Adrenal gland (tissue), 12 donors: ENCODE measurements around the gene TARS3. TPM values are rescaled to one million over a fixed set of nuclear protein-coding genes. Genes with fewer than 3 reads are reported as not detected.
"Not testable (repeated sequence)": the region's sequence is repeated elsewhere in the genome, so short reads cannot be mapped to it uniquely, and the experiment has no call there.

Experiments used
- DNase-seq, 7 donors: peaks; one replicate each; pipeline ENCODE4 v3.0.0-alpha.2; 2019 to 2020
- H3K27ac ChIP-seq, 5 donors: fragments of 200-600 bp; sonication (generic) in 4 of 5; 1 replicate in 3 of 5; 2 replicates in 2 of 5; pipeline versions ENCODE4 v1.5.1 to v1.8.0; 2016 to 2020; ENCODE audit warnings: mild to moderate bottlenecking in 1 of 5
- H3K27me3 ChIP-seq: fragments of 200-600 bp; 2 replicates; pipeline ENCODE4 v1.8.0; 2021
- H3K36me3 ChIP-seq, 2 donors: fragments of 200-600 bp; replicated peaks in 1 of 2; 1 replicate in 1 of 2; 2 replicates in 1 of 2; pipeline versions ENCODE4 v1.5.1 to v1.8.0; 2018 to 2022
- H3K4me1 ChIP-seq, 2 donors: fragments of 200-600 bp; replicated peaks in 1 of 2; 1 replicate in 1 of 2; 2 replicates in 1 of 2; pipeline versions ENCODE4 v1.5.1 to v1.8.0; 2018 to 2021
- H3K4me3 ChIP-seq, 4 donors: fragments of 200-600 bp; sonication (generic) in 3 of 4; one replicate each; pipeline ENCODE4 v1.5.1; 2016 to 2018
- H3K9me3 ChIP-seq, 3 donors: fragments of 200-600 bp; sonication (generic) in 1 of 3; replicated peaks in 1 of 3; 1 replicate in 2 of 3; 2 replicates in 1 of 3; pipeline versions ENCODE4 v1.5.1 to v1.8.0; 2016 to 2021
- POLR2A ChIP-seq, 2 donors: fragments of 450-650 bp; IDR thresholded peaks; one replicate each; pipeline ENCODE4 v1.6.1; 2017; ENCODE audit warnings: antibody characterized with exemption in 2 of 2, mild to moderate bottlenecking in 2 of 2, moderate library complexity in 1 of 2
- WGBS, 4 donors: extraction: QIAGEN DNeasy Blood & Tissue Kit in 2 of 4; methylation state at CpG; one replicate each; pipeline versions ENCODE4 v1.1.5 to v1.1.7; 2013 to 2017; 5-methylcytosine and 5-hydroxymethylcytosine counted together
- intact Hi-C, 2 donors: fragments of 100-400 bp; cut with DNase I; formaldehyde crosslinking; loops; one replicate each; pipeline versions ENCODE4 v1.14.1 to v1.15.0; 2022 to 2023
- polyA plus RNA-seq, 3 donors: library from polyadenylated mRNA; stranded (reverse); fragments of 200-250 nt in 2 of 3; fragments of 350-450 nt in 1 of 3; fragmentation: Illumina TruSeq in 1 of 3; extraction: RNeasy Lipid Tissue Mini Kit (QIAGEN cat#74804) in 1 of 3; gene quantifications; one replicate each; pipeline ENCODE4 v1.2.3, GENCODE V29; 2013 to 2014
- total RNA-seq, 9 donors: library from RNA; depleted of rRNA in 4 of 9; stranded (reverse); fragments of >200 nt in 4 of 9; fragments of 120-200 nt in 1 of 9; fragmentation: NEBNext Ultra II Directional in 1 of 9; extraction: Animal tissue kit (Norgen Biotek cat#: 25700) in 1 of 9; gene quantifications; one replicate each; pipeline versions ENCODE4 v1.1.0 to v1.2.4, GENCODE V29; 2013 to 2023
- TF ChIP-seq, protein P1 (sequence below), 6 experiments: fragments of 450-650 bp in 4 of 6; fragments of 200-600 bp in 2 of 6; sonication (generic) in 1 of 6; IDR thresholded peaks; 1 replicate in 5 of 6; 2 replicates in 1 of 6; pipeline versions ENCODE4 v1.5.1 to v1.8.0; 2016 to 2021; ENCODE audit warnings: antibody characterized with exemption in 6 of 6, mild to moderate bottlenecking in 2 of 6, moderate library complexity in 1 of 6
- donor health status: healthy with polysubstance abuse.
- donor health status: Bipolar disorder and iron deficiency.
- donor health status: DM: yes; HTN: yes; CAD: no.
- donor health status: DM: no; HTN: no; CAD: no.
- donor health status: DM: no; HTN: no; CAD: no.
- donor health status: DM: yes; HTN: yes; CAD: no.

Gene TARS3
- total and polyA plus RNA-seq, 12 donors, result 4.8 to 28.5 (median 14.1) TPM

GRCh38 chr15:101662203-101662602 is 62.1 kb downstream of the TARS3 start:
- TF ChIP-seq POLR2A (IDR thresholded peaks at IDR 0.05), result no peak
- TF ChIP-seq, protein P1, sequence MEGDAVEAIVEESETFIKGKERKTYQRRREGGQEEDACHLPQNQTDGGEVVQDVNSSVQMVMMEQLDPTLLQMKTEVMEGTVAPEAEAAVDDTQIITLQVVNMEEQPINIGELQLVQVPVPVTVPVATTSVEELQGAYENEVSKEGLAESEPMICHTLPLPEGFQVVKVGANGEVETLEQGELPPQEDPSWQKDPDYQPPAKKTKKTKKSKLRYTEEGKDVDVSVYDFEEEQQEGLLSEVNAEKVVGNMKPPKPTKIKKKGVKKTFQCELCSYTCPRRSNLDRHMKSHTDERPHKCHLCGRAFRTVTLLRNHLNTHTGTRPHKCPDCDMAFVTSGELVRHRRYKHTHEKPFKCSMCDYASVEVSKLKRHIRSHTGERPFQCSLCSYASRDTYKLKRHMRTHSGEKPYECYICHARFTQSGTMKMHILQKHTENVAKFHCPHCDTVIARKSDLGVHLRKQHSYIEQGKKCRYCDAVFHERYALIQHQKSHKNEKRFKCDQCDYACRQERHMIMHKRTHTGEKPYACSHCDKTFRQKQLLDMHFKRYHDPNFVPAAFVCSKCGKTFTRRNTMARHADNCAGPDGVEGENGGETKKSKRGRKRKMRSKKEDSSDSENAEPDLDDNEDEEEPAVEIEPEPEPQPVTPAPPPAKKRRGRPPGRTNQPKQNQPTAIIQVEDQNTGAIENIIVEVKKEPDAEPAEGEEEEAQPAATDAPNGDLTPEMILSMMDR (IDR thresholded peaks at IDR 0.05), result no peak
- 96 to 100% (median 99%) methylated on average over 1 of the region's 1 CpG for WGBS, 4 donors

DNA sequence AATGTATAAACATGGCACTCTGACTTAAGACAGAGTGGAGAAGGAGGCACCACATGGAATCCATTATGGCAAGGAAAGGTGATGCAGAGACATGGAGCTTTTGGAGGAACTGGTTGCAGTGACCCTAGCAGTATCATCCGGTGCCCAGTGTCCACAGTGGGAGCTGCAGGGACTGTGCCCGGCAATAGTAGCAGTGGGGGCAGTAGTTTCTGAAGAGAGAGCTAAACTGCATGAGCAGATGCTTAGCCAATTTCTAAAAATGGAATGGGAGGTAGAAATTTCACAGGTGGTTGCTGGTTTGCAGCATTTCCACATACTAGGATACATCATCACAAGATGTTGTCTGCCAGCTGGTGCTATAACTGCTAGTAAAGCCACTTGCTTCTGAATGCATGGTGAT is 64.3 kb downstream of the TARS3 start:
- no peak for DNase-seq
- no peaks in the 10 kb centered on the region for H3K9me3 ChIP-seq
- H3K4me3 ChIP-seq, result no peak overlapping the region
- no peak overlapping the region for H3K27ac ChIP-seq
- no peaks in the 10 kb centered on the region for H3K27me3 ChIP-seq
- no peaks in the 10 kb centered on the region for H3K4me1 ChIP-seq
- H3K36me3 ChIP-seq, result no peaks in the 10 kb centered on the region
- TF ChIP-seq POLR2A (IDR thresholded peaks at IDR 0.05), result no peak
- TF ChIP-seq, protein P1 (IDR thresholded peaks at IDR 0.05), result no peak
- intact Hi-C loops, result no loop called here
- 94 to 100% (median 96%) methylated on average over 2 of the region's 2 CpGs for WGBS, 4 donors

More at GRCh38 chr15:101662203-101662602, 62.1 kb downstream of the TARS3 start:
- Histone ChIP-seq H3K4me1 (no peaks in the 10 kb centered on the region), H3K4me3 (no peak overlapping the region), H3K27me3 (no peaks in the 10 kb centered on the region), H3K9me3 (no peaks in the 10 kb centered on the region), H3K27ac (no peak overlapping the region), H3K36me3 (no peaks in the 10 kb centered on the region)
- DNase-seq, result no peak
- intact Hi-C loops, result no loop called here

- Histone ChIP-seq H3K36me3 (no peaks in the 10 kb centered on the region), H3K27ac (no peak overlapping the region), H3K4me1 (peaks cover 2 to 6% of the 10 kb centered on the region in 2 donors), H3K27me3 (no peaks in the 10 kb centered on the region), H3K4me3 (no peak overlapping the region), H3K9me3 (no peaks in the 10 kb centered on the region)
- intact Hi-C loops, result no loop called here
- 69 to 79% (median 76%) methylated on average over 9 of the region's 9 CpGs for WGBS, 4 donors
- no peak for TF ChIP-seq POLR2A (IDR thresholded peaks at IDR 0.05)
- TF ChIP-seq, protein P1 (IDR thresholded peaks at IDR 0.05), result no peak
- no peak for DNase-seq
Measured at GRCh38 chr15:101657968-101658784, 66.1 kb downstream of the TARS3 start.

GRCh38 chr15:101657171-101657570 is 67.1 kb downstream of the TARS3 start:
- peaks cover 7 to 10% of the 10 kb centered on the region in 2 donors for H3K4me1 ChIP-seq
- no peak for DNase-seq
- no peaks in the 10 kb centered on the region for H3K27me3 ChIP-seq
- 93 to 96% (median 93%) methylated on average over 6 to 10 of the region's 10 CpGs for WGBS, 4 donors
- TF ChIP-seq, protein P1 (IDR thresholded peaks at IDR 0.05), result no peak
- no peak for TF ChIP-seq POLR2A (IDR thresholded peaks at IDR 0.05)
- no peak overlapping the region for H3K4me3 ChIP-seq
- intact Hi-C loops, result no loop called here
- H3K36me3 ChIP-seq, result no peaks in the 10 kb centered on the region
- H3K27ac ChIP-seq, result no peak overlapping the region
- H3K9me3 ChIP-seq, result no peaks in the 10 kb centered on the region

- H3K27ac ChIP-seq, H3K9me3 ChIP-seq, H3K27me3 ChIP-seq, H3K36me3 ChIP-seq, H3K4me3 ChIP-seq, intact Hi-C loops, DNase-seq: not testable (repeated sequence)
- peaks cover 19 to 26% of the 10 kb centered on the region in 2 donors for H3K4me1 ChIP-seq
- WGBS, 4 donors, result 88 to 95% (median 91%) methylated on average over 8 to 10 of the region's 10 CpGs
Measured at GRCh38 chr15:101654624-101655337, 69.5 kb downstream of the TARS3 start.
